SJCRH30 (cell line): ENCODE data around the gene MYO5B. TPM values are rescaled to one million over a fixed set of nuclear protein-coding genes. Genes with fewer than 3 reads are reported as not detected.

Experiments used
- DNase-seq, 2 experiments: peaks; one replicate each; pipeline ENCODE4 v3.0.0-alpha.2; 2015 to 2020
- H3K27ac ChIP-seq: fragments of 250-450 bp; sonication (Bioruptor Pico); 2 replicates; pipeline ENCODE4 v1.5.1; 2020; ENCODE audit warnings: mild to moderate bottlenecking, moderate library complexity
- H3K27me3 ChIP-seq: fragments of 250-450 bp; sonication (Bioruptor Pico); 2 replicates; pipeline ENCODE4 v1.5.1; 2020; ENCODE audit warnings: mild to moderate bottlenecking, moderate library complexity
- H3K36me3 ChIP-seq: fragments of 250-450 bp; sonication (Bioruptor Pico); 2 replicates; pipeline ENCODE4 v1.5.1; 2020; ENCODE audit warnings: mild to moderate bottlenecking, moderate library complexity
- H3K4me1 ChIP-seq: fragments of 250-450 bp; sonication (Bioruptor Pico); 2 replicates; pipeline ENCODE4 v1.5.1; 2020; ENCODE audit warnings: mild to moderate bottlenecking, moderate library complexity
- H3K4me3 ChIP-seq: fragments of 250-450 bp; sonication (Bioruptor Pico); 2 replicates; pipeline ENCODE4 v1.5.1; 2020; ENCODE audit warnings: mild to moderate bottlenecking, moderate library complexity
- H3K9me3 ChIP-seq: fragments of 250-450 bp; sonication (Bioruptor Pico); replicated peaks from 2 replicates; pipeline ENCODE4 v1.5.1; 2020; ENCODE audit warnings: mild to moderate bottlenecking, moderate library complexity
- total RNA-seq: library from RNA; depleted of rRNA; stranded (reverse); fragments of >200 nt; shearing (Covaris generic); gene quantifications from 2 replicates; pipeline ENCODE4 v1.2.3, GENCODE V29; 2014

The MYO5B gene
- total RNA-seq, 1 experiment from 2014 or later, result 39.1 TPM

GRCh38 chr18:49855711-49856415 is 339.1 kb downstream of the MYO5B start:
- no peaks in the 10 kb centered on the region for H3K36me3 ChIP-seq
- DNase-seq, result no peak
- no peaks in the 10 kb centered on the region for H3K27me3 ChIP-seq
- H3K4me3 ChIP-seq, result no peak overlapping the region
- peaks cover under 1% of the 10 kb centered on the region; the same call in 1 of the 2 replicates for H3K4me1 ChIP-seq
- H3K27ac ChIP-seq, result no peak overlapping the region
- H3K9me3 ChIP-seq, result no peaks in the 10 kb centered on the region

GRCh38 chr18:49854681-49855080 is 340.3 kb downstream of the MYO5B start:
- DNase-seq, result no peak

GRCh38 chr18:49853436-49853835 is 341.5 kb downstream of the MYO5B start:
- Histone ChIP-seq H3K4me1 (peaks cover 23% of the 10 kb centered on the region), H3K36me3 (no peaks in the 10 kb centered on the region), H3K27ac (no peak overlapping the region), H3K4me3 (no peak overlapping the region), H3K9me3 (no peaks in the 10 kb centered on the region), H3K27me3 (no peaks in the 10 kb centered on the region)
- DNase-seq, result no peak

More at GRCh38 chr18:49854681-49855080, 340.3 kb downstream of the MYO5B start:
- Histone ChIP-seq H3K9me3 (no peaks in the 10 kb centered on the region), H3K4me3 (no peak overlapping the region), H3K27ac (no peak overlapping the region), H3K36me3 (no peaks in the 10 kb centered on the region), H3K4me1 (peaks cover 11% of the 10 kb centered on the region), H3K27me3 (no peaks in the 10 kb centered on the region)

- H3K27ac ChIP-seq, result no peak overlapping the region
- no peak overlapping the region for H3K4me3 ChIP-seq
- no peaks in the 10 kb centered on the region for H3K27me3 ChIP-seq
- DNase-seq, result no peak
- H3K9me3 ChIP-seq, result no peaks in the 10 kb centered on the region
- peaks cover 26% of the 10 kb centered on the region for H3K4me1 ChIP-seq
- no peaks in the 10 kb centered on the region for H3K36me3 ChIP-seq
These were observed 341.9 kb downstream of the MYO5B start for GRCh38 chr18:49853011-49853410.

- Histone ChIP-seq H3K4me1 (peaks cover 28% of the 10 kb centered on the region), H3K9me3 (no peaks in the 10 kb centered on the region), H3K4me3 (no peak overlapping the region), H3K27ac (no peak overlapping the region), H3K27me3 (no peaks in the 10 kb centered on the region), H3K36me3 (no peaks in the 10 kb centered on the region)
- DNase-seq, result no peak
These were observed 343.3 kb downstream of the MYO5B start for GRCh38 chr18:49851624-49852023.

- no peak for DNase-seq
- Histone ChIP-seq H3K36me3 (no peaks in the 10 kb centered on the region), H3K9me3 (no peaks in the 10 kb centered on the region), H3K27me3 (no peaks in the 10 kb centered on the region), H3K4me3 (no peak overlapping the region), H3K4me1 (peaks cover 38% of the 10 kb centered on the region), H3K27ac (peak overlapping the region; percentile 69; the same call in 1 of the 2 replicates)
These were observed 344.3 kb downstream of the MYO5B start for GRCh38 chr18:49850636-49851035.

GRCh38 chr18:49849331-49850217 is 345.4 kb downstream of the MYO5B start:
- DNase-seq, result peak; percentile 94 to 95
- Histone ChIP-seq H3K27me3 (no peaks in the 10 kb centered on the region), H3K27ac (peak overlapping the region; percentile 69), H3K4me3 (peak overlapping the region; percentile 55), H3K4me1 (peaks cover 49% of the 10 kb centered on the region), H3K9me3 (no peaks in the 10 kb centered on the region), H3K36me3 (no peaks in the 10 kb centered on the region)

- no peak for DNase-seq
- Histone ChIP-seq H3K27ac (peak overlapping the region; percentile 69; the same call in 1 of the 2 replicates), H3K4me1 (peaks cover 63% of the 10 kb centered on the region), H3K4me3 (peak overlapping the region; percentile 55; the same call in 1 of the 2 replicates), H3K36me3 (no peaks in the 10 kb centered on the region), H3K27me3 (no peaks in the 10 kb centered on the region), H3K9me3 (no peaks in the 10 kb centered on the region)
These were observed 346.8 kb downstream of the MYO5B start for GRCh38 chr18:49848115-49848514.

- Histone ChIP-seq H3K4me1 (peaks cover 69% of the 10 kb centered on the region), H3K27ac (no peak overlapping the region)
These were observed 347.4 kb downstream of the MYO5B start for GRCh38 chr18:49847524-49847923.

GRCh38 chr18:49846718-49847470 is 348.1 kb downstream of the MYO5B start:
- Histone ChIP-seq H3K9me3 (no peaks in the 10 kb centered on the region), H3K27ac (no peak overlapping the region), H3K4me3 (no peak overlapping the region), H3K36me3 (peaks cover 9% of the 10 kb centered on the region), H3K4me1 (peaks cover 70% of the 10 kb centered on the region), H3K27me3 (no peaks in the 10 kb centered on the region)
- no peak for DNase-seq

More at GRCh38 chr18:49847524-49847923, 347.4 kb downstream of the MYO5B start:
- no peak for DNase-seq
- Histone ChIP-seq H3K9me3 (no peaks in the 10 kb centered on the region), H3K4me3 (no peak overlapping the region), H3K36me3 (peaks cover 4% of the 10 kb centered on the region), H3K27me3 (no peaks in the 10 kb centered on the region)

- H3K27ac ChIP-seq, result no peak overlapping the region
- peaks cover 74% of the 10 kb centered on the region for H3K4me1 ChIP-seq
- H3K36me3 ChIP-seq, result peaks cover 9% of the 10 kb centered on the region
- H3K4me3 ChIP-seq, result no peak overlapping the region
- DNase-seq, result no peak
- H3K27me3 ChIP-seq, result no peaks in the 10 kb centered on the region
- H3K9me3 ChIP-seq, result no peaks in the 10 kb centered on the region
These were observed 348.6 kb downstream of the MYO5B start for GRCh38 chr18:49846361-49846662.

GRCh38 chr18:49845629-49846360 is 349.2 kb downstream of the MYO5B start:
- no peaks in the 10 kb centered on the region for H3K27me3 ChIP-seq
- H3K27ac ChIP-seq, result no peak overlapping the region
- DNase-seq, result peak in 1 of 2 experiments; percentile 34
- H3K9me3 ChIP-seq, result no peaks in the 10 kb centered on the region
- no peak overlapping the region for H3K4me3 ChIP-seq
- H3K36me3 ChIP-seq, result peaks cover 15% of the 10 kb centered on the region
- peaks cover 74% of the 10 kb centered on the region for H3K4me1 ChIP-seq

GRCh38 chr18:49844903-49845302 is 350.0 kb downstream of the MYO5B start:
- no peaks in the 10 kb centered on the region for H3K27me3 ChIP-seq
- DNase-seq, result no peak
- peaks cover 65% of the 10 kb centered on the region for H3K4me1 ChIP-seq
- H3K4me3 ChIP-seq, result no peak overlapping the region
- no peak overlapping the region; the same call in 1 of the 2 replicates for H3K27ac ChIP-seq
- no peaks in the 10 kb centered on the region for H3K9me3 ChIP-seq
- H3K36me3 ChIP-seq, result peaks cover 23% of the 10 kb centered on the region
